ENCODE measurements around the gene GDF10. TPM values are rescaled to one million over a fixed set of nuclear protein-coding genes. Genes with fewer than 3 reads are reported as not detected.

The GDF10 gene
- total and polyA plus RNA-seq, 9 of the 15 experiments (the other 6 are each of a cell fraction or from before 2014, with no cell fraction given) = 0.03 to 0.20 (median 0.11) TPM; not detected in 6

DNA sequence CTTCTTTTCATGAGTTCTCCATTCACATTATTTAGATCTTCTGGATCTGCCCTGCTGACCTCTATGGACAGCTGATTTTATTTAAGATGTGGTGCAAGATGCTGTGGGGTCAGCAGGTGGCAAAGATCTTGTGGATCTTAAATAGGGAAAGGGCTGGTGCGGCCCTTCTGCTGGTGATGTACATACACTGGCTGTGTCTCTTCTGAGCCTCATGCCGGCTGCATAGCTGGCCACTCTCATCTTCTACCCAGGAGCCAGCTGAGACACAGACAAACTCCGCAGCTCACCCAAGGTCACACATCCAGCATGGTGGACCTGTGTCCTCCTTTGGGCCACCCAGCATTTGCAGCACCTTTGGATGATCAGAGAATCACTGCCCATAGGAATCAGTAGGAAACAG lies 57.9 kb downstream of the GDF10 start:
- Histone ChIP-seq H3K4me2 (ENCODE audit: insufficient read depth, low read length) (no peak overlapping the region), H3K36me3 (ENCODE audit: control insufficient read depth, insufficient read depth, low read length) (no peaks in the 10 kb centered on the region), H3K9ac (ENCODE audit: insufficient read depth in 1 of 2, low read depth in 2 of 2, low read length in 2 of 2) (no peak overlapping the region), H3K79me2 (ENCODE audit: control insufficient read depth, insufficient read depth, low read length) (no peaks in the 10 kb centered on the region), H3K9me3 (replicated peaks; ENCODE audit: control insufficient read depth, insufficient read depth, low read depth, low read length) (no peaks in the 10 kb centered on the region), H3K4me3 (no peak overlapping the region), H4K20me1 (replicated peaks; ENCODE audit: control insufficient read depth, insufficient read depth, low read length) (peaks cover 9% of the 10 kb centered on the region; the same call in 1 of the 2 replicates), H2AFZ (ENCODE audit: low read depth, low read length) (no peak overlapping the region), H3K27ac (ENCODE audit: extremely low read depth, low read depth, low read length) (no peak overlapping the region), H3K27me3 (ENCODE audit: control insufficient read depth in 2 of 2, insufficient read depth in 2 of 2, low read length in 2 of 2) (peaks cover 9 to 41% of the 10 kb centered on the region in 2 experiments), H3K9me1 (ENCODE audit: control insufficient read depth, insufficient read depth, low read length) (no peaks in the 10 kb centered on the region), H3K4me1 (replicated peaks in 1 of 2; ENCODE audit: control insufficient read depth in 2 of 2, insufficient read depth in 2 of 2, low read length in 2 of 2) (peaks cover 0 to 3% of the 10 kb centered on the region in 2 experiments; a peak in 1 of 5 replicates)
- BruUV-seq (replicated peaks) = no TSS peak
- ATAC-seq (no peak), FAIRE-seq (no peak), DNase-seq (ENCODE audit: extremely low read depth in 1 of 4, low spot score in 3 of 4) (no peak)
- POLR2A ChIA-PET = interaction anchor here (1.3 kb wide), 1 partner anchor 11 kb away, joined by 5 read pairs; no protein-coding TSS in a partner anchor
- WGBS (ENCODE audit: insufficient coverage, low coverage, missing lambda C conversion rate) = 5% methylated on average over 3 of the region's 3 CpGs
- intact Hi-C loops (cut with micrococcal nuclease) (no loop called here), in situ Hi-C loops (cut with MboI) (no loop called here)
- CTCF ChIA-PET (ENCODE audit: low intra/inter-chr PET ratio) = no interaction called here
- TF ChIP-seq NR2C1 (IDR thresholded peaks at IDR 0.05) = no peak
- TF ChIP-seq NR2C1 (tag; IDR thresholded peaks at IDR 0.05) = no peak
- no peak for TF ChIP-seq TRIM28 (IDR thresholded peaks at IDR 0.05)
- TF ChIP-seq ZNF253 (CRISPR knock-in tag; conservative IDR thresholded peaks at IDR 0.05) = no peak
- TF ChIP-seq, protein P1, sequence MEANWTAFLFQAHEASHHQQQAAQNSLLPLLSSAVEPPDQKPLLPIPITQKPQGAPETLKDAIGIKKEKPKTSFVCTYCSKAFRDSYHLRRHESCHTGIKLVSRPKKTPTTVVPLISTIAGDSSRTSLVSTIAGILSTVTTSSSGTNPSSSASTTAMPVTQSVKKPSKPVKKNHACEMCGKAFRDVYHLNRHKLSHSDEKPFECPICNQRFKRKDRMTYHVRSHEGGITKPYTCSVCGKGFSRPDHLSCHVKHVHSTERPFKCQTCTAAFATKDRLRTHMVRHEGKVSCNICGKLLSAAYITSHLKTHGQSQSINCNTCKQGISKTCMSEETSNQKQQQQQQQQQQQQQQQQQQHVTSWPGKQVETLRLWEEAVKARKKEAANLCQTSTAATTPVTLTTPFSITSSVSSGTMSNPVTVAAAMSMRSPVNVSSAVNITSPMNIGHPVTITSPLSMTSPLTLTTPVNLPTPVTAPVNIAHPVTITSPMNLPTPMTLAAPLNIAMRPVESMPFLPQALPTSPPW (CRISPR knock-in tag; IDR thresholded peaks at IDR 0.05) = no peak
- no peak for TF ChIP-seq ADNP (tag; IDR thresholded peaks at IDR 0.05)
- TF ChIP-seq ERF (CRISPR knock-in tag; IDR thresholded peaks at IDR 0.05) = no peak
- TF ChIP-seq MIER1 (IDR thresholded peaks at IDR 0.05; ENCODE audit: low read depth) = no peak
- no peak for TF ChIP-seq HIVEP1 (CRISPR knock-in tag; IDR thresholded peaks at IDR 0.05)
- no peak for TF ChIP-seq PHF8 (IDR thresholded peaks at IDR 0.05; ENCODE audit: borderline replicate concordance, low read length)
- no peak for TF ChIP-seq ELF4 (CRISPR knock-in tag; IDR thresholded peaks at IDR 0.05)
- no peak for TF ChIP-seq IFI16 (CRISPR knock-in tag; IDR thresholded peaks at IDR 0.05)
- no peak for TF ChIP-seq TAF9B (IDR thresholded peaks at IDR 0.05; ENCODE audit: partially characterized antibody)
- no peak for TF ChIP-seq MTA1 (IDR thresholded peaks at IDR 0.05; ENCODE audit: borderline replicate concordance)
- no peak for TF ChIP-seq ILF3 (IDR thresholded peaks at IDR 0.05; ENCODE audit: borderline replicate concordance)
- TF ChIP-seq, protein P2, sequence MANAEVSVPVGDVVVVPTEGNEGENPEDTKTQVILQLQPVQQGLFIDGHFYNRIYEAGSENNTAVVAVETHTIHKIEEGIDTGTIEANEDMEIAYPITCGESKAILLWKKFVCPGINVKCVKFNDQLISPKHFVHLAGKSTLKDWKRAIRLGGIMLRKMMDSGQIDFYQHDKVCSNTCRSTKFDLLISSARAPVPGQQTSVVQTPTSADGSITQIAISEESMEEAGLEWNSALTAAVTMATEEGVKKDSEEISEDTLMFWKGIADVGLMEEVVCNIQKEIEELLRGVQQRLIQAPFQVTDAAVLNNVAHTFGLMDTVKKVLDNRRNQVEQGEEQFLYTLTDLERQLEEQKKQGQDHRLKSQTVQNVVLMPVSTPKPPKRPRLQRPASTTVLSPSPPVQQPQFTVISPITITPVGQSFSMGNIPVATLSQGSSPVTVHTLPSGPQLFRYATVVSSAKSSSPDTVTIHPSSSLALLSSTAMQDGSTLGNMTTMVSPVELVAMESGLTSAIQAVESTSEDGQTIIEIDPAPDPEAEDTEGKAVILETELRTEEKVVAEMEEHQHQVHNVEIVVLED (CRISPR knock-in tag; IDR thresholded peaks at IDR 0.05) = no peak
- no peak for TF ChIP-seq TSC22D4 (tag; IDR thresholded peaks at IDR 0.05)
- TF ChIP-seq STAT5A (IDR thresholded peaks at IDR 0.05; ENCODE audit: borderline replicate concordance, low read length) = no peak
- TF ChIP-seq, protein P3, sequence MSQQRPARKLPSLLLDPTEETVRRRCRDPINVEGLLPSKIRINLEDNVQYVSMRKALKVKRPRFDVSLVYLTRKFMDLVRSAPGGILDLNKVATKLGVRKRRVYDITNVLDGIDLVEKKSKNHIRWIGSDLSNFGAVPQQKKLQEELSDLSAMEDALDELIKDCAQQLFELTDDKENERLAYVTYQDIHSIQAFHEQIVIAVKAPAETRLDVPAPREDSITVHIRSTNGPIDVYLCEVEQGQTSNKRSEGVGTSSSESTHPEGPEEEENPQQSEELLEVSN (IDR thresholded peaks at IDR 0.05; ENCODE audit: borderline replicate concordance in 1 of 2, extremely low read depth in 1 of 2, insufficient read depth in 1 of 2, insufficient read length in 1 of 2, low read depth in 1 of 2, low read length in 1 of 2, poor library complexity in 1 of 2, severe bottlenecking in 1 of 2) = no peak
- no peak for TF ChIP-seq ZBTB8A (IDR thresholded peaks at IDR 0.05; ENCODE audit: partially characterized antibody)

Measured in K562 (cell line).